Upper lobe of left lung (tissue), 4 donors: ENCODE data around the gene SAMD3.

ENCODE experiments used
- CTCF ChIP-seq, 6 experiments: fragments of 450-650 bp in 4 of 6; fragments of 200-600 bp in 2 of 6; sonication (generic) in 2 of 6; IDR thresholded peaks; one replicate each; pipeline ENCODE4 v1.5.1; 2016 to 2019; ENCODE audit warnings: antibody characterized with exemption in 6 of 6
- EP300 ChIP-seq, 4 donors: sonication (generic); formaldehyde crosslinking; IDR thresholded peaks; one replicate each; pipeline ENCODE4 v1.5.1; 2017; ENCODE audit warnings: antibody characterized with exemption in 4 of 4, control low read depth in 2 of 4
- POLR2A ChIP-seq, 4 donors: fragments of 450-650 bp; IDR thresholded peaks; one replicate each; pipeline ENCODE4 v1.5.1; 2016 to 2017; ENCODE audit warnings: antibody characterized with exemption in 4 of 4, mild to moderate bottlenecking in 2 of 4

GRCh38 chr6:130259557-130259956, 36.8 kb upstream of the SAMD3 start:
- no peak for TF ChIP-seq EP300 (IDR thresholded peaks at IDR 0.05)
- no peak for TF ChIP-seq POLR2A (IDR thresholded peaks at IDR 0.05)
- TF ChIP-seq CTCF (IDR thresholded peaks at IDR 0.05) = no peak
